Activated CD8-positive, alpha-beta T cell treated with anti-CD3 and anti-CD28 coated beads for 36 hours (primary cell): ENCODE results near the gene GREB1. TPM values are rescaled to one million over a fixed set of nuclear protein-coding genes. Genes with fewer than 3 reads are reported as not detected.

Experiments
- ATAC-seq: fragments of 200-7000 bp; cut with Tn5 transposase; one replicate; pipeline ENCODE4 v1.10.0; 2021; ENCODE audit warnings: mild to moderate bottlenecking, moderate library complexity
- CTCF ChIA-PET: fragments of 350-600 bp; sonication (Branson Sonifier 250); formaldehyde crosslinking; loops from one replicate; lab custom pipeline; 2021; ENCODE audit warnings: antibody characterized with exemption; lab: Charles Lee
- POLR2A ChIA-PET: fragments of 350-600 bp; sonication (Branson Sonifier 250); formaldehyde crosslinking; loops from one replicate; lab custom pipeline; 2021; ENCODE audit warnings: antibody characterized with exemption; lab: Charles Lee
- DNase-seq: peaks from one replicate; pipeline ENCODE4 v3.0.0-alpha.2; 2020
- H3K27ac Mint-ChIP-seq: one replicate; pipeline ENCODE4 v1.8.0; 2021; ENCODE audit warnings: mild to moderate bottlenecking, mixed read lengths
- H3K27me3 Mint-ChIP-seq: one replicate; pipeline ENCODE4 v1.8.0; 2021; ENCODE audit warnings: mixed read lengths
- H3K36me3 Mint-ChIP-seq: one replicate; pipeline ENCODE4 v1.8.0; 2021; ENCODE audit warnings: low read depth, mixed read lengths
- H3K4me1 Mint-ChIP-seq: one replicate; pipeline ENCODE4 v1.8.0; 2021; ENCODE audit warnings: low read depth, mixed read lengths
- H3K4me3 Mint-ChIP-seq: one replicate; pipeline ENCODE4 v1.8.0; 2021; ENCODE audit warnings: mild to moderate bottlenecking, moderate library complexity, mixed read lengths
- H3K9me3 Mint-ChIP-seq: one replicate; pipeline ENCODE4 v1.8.0; 2021; ENCODE audit warnings: mixed read lengths
- CTCF ChIP-seq: fragments of 200-600 bp; IDR thresholded peaks from one replicate; pipeline ENCODE4 v1.8.0; 2022; ENCODE audit warnings: antibody characterized with exemption, mild to moderate bottlenecking
- intact Hi-C: fragments of 100-400 bp; cut with micrococcal nuclease; formaldehyde crosslinking; loops from one replicate; pipeline ENCODE4 v1.10.0; 2022
- total RNA-seq, 2 experiments: library from RNA; stranded (reverse); gene quantifications; one replicate each; pipeline ENCODE4 v1.2.3, GENCODE V29; 2021

GREB1 gene
- total RNA-seq, 2 experiments from 2014 or later: 1.5 TPM

- ChIA-PET CTCF (no interaction called here), POLR2A (no interaction called here)
- ATAC-seq (no peak), DNase-seq (no peak)
- TF ChIP-seq CTCF: no peak
- no peak overlapping the region for H3K27ac Mint-ChIP-seq
- H3K27me3 Mint-ChIP-seq: peaks cover 4% of the 10 kb centered on the region
- intact Hi-C loops: no loop called here
- no peak overlapping the region for H3K4me3 Mint-ChIP-seq
- H3K36me3 Mint-ChIP-seq: no peaks in the 10 kb centered on the region
- H3K4me1 Mint-ChIP-seq: no peaks in the 10 kb centered on the region
- H3K9me3 Mint-ChIP-seq: no peaks in the 10 kb centered on the region
Observed at GRCh38 chr2:11635141-11635540, 101.3 kb downstream of the GREB1 start.

- CTCF ChIA-PET: no interaction called here
Observed at GRCh38 chr2:11636593-11637295, 102.9 kb downstream of the GREB1 start.

GRCh38 chr2:11637546-11637945 lies 103.7 kb downstream of the GREB1 start:
- Mint-ChIP-seq H3K4me1 (no peaks in the 10 kb centered on the region), H3K27me3 (peaks cover 4% of the 10 kb centered on the region), H3K9me3 (no peaks in the 10 kb centered on the region), H3K36me3 (no peaks in the 10 kb centered on the region), H3K4me3 (no peak overlapping the region), H3K27ac (no peak overlapping the region)
- DNase-seq (no peak), ATAC-seq (no peak)
- intact Hi-C loops: no loop called here
- ChIA-PET POLR2A (no interaction called here), CTCF (no interaction called here)
- no peak for TF ChIP-seq CTCF

More at GRCh38 chr2:11636593-11637295, 102.9 kb downstream of the GREB1 start:
- TF ChIP-seq CTCF: no peak
- no peak for ATAC-seq
- no peak overlapping the region for H3K27ac Mint-ChIP-seq
- H3K4me1 Mint-ChIP-seq: no peaks in the 10 kb centered on the region
- intact Hi-C loops: no loop called here
- H3K4me3 Mint-ChIP-seq: no peak overlapping the region
- no peaks in the 10 kb centered on the region for H3K36me3 Mint-ChIP-seq
- POLR2A ChIA-PET: no interaction called here
- H3K27me3 Mint-ChIP-seq: peaks cover 4% of the 10 kb centered on the region
- no peaks in the 10 kb centered on the region for H3K9me3 Mint-ChIP-seq
- no peak for DNase-seq

GRCh38 chr2:11639503-11639902 lies 105.7 kb downstream of the GREB1 start:
- POLR2A ChIA-PET: no interaction called here
- ATAC-seq: no peak
- H3K4me1 Mint-ChIP-seq: no peaks in the 10 kb centered on the region
- DNase-seq: no peak
- CTCF ChIA-PET: interaction anchor here (1.0 kb wide), 1 partner anchor 17 kb away, joined by 3 read pairs; no protein-coding TSS in a partner anchor
- H3K9me3 Mint-ChIP-seq: no peaks in the 10 kb centered on the region
- no peak overlapping the region for H3K4me3 Mint-ChIP-seq
- peaks cover 4% of the 10 kb centered on the region for H3K27me3 Mint-ChIP-seq
- no peak overlapping the region for H3K27ac Mint-ChIP-seq
- TF ChIP-seq CTCF: no peak
- no peaks in the 10 kb centered on the region for H3K36me3 Mint-ChIP-seq
- intact Hi-C loops: no loop called here

- Mint-ChIP-seq H3K4me1 (no peaks in the 10 kb centered on the region), H3K4me3 (no peak overlapping the region), H3K27ac (no peak overlapping the region), H3K9me3 (no peaks in the 10 kb centered on the region), H3K27me3 (peaks cover 4% of the 10 kb centered on the region), H3K36me3 (no peaks in the 10 kb centered on the region)
- ATAC-seq (no peak), DNase-seq (no peak)
- POLR2A ChIA-PET: no interaction called here
- CTCF ChIA-PET: interaction anchor here (1.0 to 2.6 kb wide), 2 partner anchors 16 to 139 kb away, joined by 3 to 6 read pairs; no protein-coding TSS in a partner anchor
- intact Hi-C loops: no loop called here
- no peak for TF ChIP-seq CTCF
Observed at GRCh38 chr2:11640132-11640531, 106.3 kb downstream of the GREB1 start.
